ENCODE measurements around the gene SIGLEC6. TPM values are rescaled to one million over a fixed set of nuclear protein-coding genes. Genes with fewer than 3 reads are reported as not detected.
"Not testable (repeated sequence)": the region's sequence is repeated elsewhere in the genome, so short reads cannot be mapped to it uniquely, and the experiment has no call there.

SIGLEC6 gene
- polyA plus RNA-seq, 4 donors: 0.14 to 0.23 TPM; not detected in 2

- DNase-seq (ENCODE audit: low read depth in 4 of 4, low spot score in 3 of 4): no peak
These were observed 17.5 kb downstream of the SIGLEC6 start for GRCh38 chr19:51513968-51514367.

- DNase-seq (ENCODE audit: low read depth in 4 of 4, low spot score in 3 of 4): no peak
These were observed 20.1 kb downstream of the SIGLEC6 start for GRCh38 chr19:51511353-51511752.

GRCh38 chr19:51509823-51510660 is 21.4 kb downstream of the SIGLEC6 start:
- DNase-seq (ENCODE audit: low read depth in 4 of 4, low spot score in 3 of 4): no peak

GRCh38 chr19:51508059-51508733 is 23.3 kb downstream of the SIGLEC6 start:
- DNase-seq (ENCODE audit: low read depth in 4 of 4, low spot score in 3 of 4): no peak

GRCh38 chr19:51507640-51508058 is 23.8 kb downstream of the SIGLEC6 start:
- DNase-seq (ENCODE audit: low read depth in 4 of 4, low spot score in 3 of 4): no peak

GRCh38 chr19:51507192-51507591 is 24.3 kb downstream of the SIGLEC6 start:
- DNase-seq (ENCODE audit: low read depth in 4 of 4, low spot score in 3 of 4): no peak

- no peak for DNase-seq (ENCODE audit: low read depth in 4 of 4, low spot score in 3 of 4)
These were observed 25.6 kb downstream of the SIGLEC6 start for GRCh38 chr19:51505904-51506303.

GRCh38 chr19:51503896-51504295 is 27.6 kb downstream of the SIGLEC6 start:
- no peak for DNase-seq (ENCODE audit: low read depth in 4 of 4, low spot score in 3 of 4)

- no peak for DNase-seq (ENCODE audit: low read depth in 4 of 4, low spot score in 3 of 4)
These were observed 28.1 kb downstream of the SIGLEC6 start for GRCh38 chr19:51503286-51503817.

- DNase-seq (ENCODE audit: low read depth in 4 of 4, low spot score in 3 of 4): no peak
These were observed 29.7 kb downstream of the SIGLEC6 start, which contains the start of gene SIGLEC12 for GRCh38 chr19:51501594-51502263. Gene SIGLEC12, minus strand, starts transcription at chr19:51501800. Its CDS starts 67 bp downstream, at chr19:51501733.

GRCh38 chr19:51500931-51501330 is 30.5 kb downstream of the SIGLEC6 start:
- not testable (repeated sequence) for DNase-seq (ENCODE audit: low read depth in 4 of 4, low spot score in 3 of 4)

- no peak for DNase-seq (ENCODE audit: low read depth in 4 of 4, low spot score in 3 of 4)
These were observed 33.8 kb downstream of the SIGLEC6 start for GRCh38 chr19:51497666-51498065.

- no peak for DNase-seq (ENCODE audit: low read depth in 4 of 4, low spot score in 3 of 4)
These were observed 37.7 kb downstream of the SIGLEC6 start for GRCh38 chr19:51493776-51494175.

GRCh38 chr19:51491586-51491985 is 39.9 kb downstream of the SIGLEC6 start:
- no peak for DNase-seq (ENCODE audit: low read depth in 4 of 4, low spot score in 3 of 4)

GRCh38 chr19:51490676-51491075 is 40.8 kb downstream of the SIGLEC6 start:
- no peak for DNase-seq (ENCODE audit: low read depth in 4 of 4, low spot score in 3 of 4)

GRCh38 chr19:51489113-51489512 is 42.4 kb downstream of the SIGLEC6 start:
- no peak for DNase-seq (ENCODE audit: low read depth in 4 of 4, low spot score in 3 of 4)

- DNase-seq (ENCODE audit: low read depth in 4 of 4, low spot score in 3 of 4): no peak
These were observed 43.0 kb downstream of the SIGLEC6 start for GRCh38 chr19:51488491-51488890.

GRCh38 chr19:51485960-51486660 is 45.4 kb downstream of the SIGLEC6 start:
- no peak for DNase-seq (ENCODE audit: low read depth in 4 of 4, low spot score in 3 of 4)

- DNase-seq (ENCODE audit: low read depth in 4 of 4, low spot score in 3 of 4): peak in 3 of 4 donors; percentile 16 to 33 (median 32)
These were observed 50.9 kb downstream of the SIGLEC6 start for GRCh38 chr19:51480590-51480989.

Measured in left renal pelvis (tissue), 4 donors.